Activated CD4-positive, CD25-positive, alpha-beta regulatory T cell treated with anti-CD3 and anti-CD28 coated beads, Interleukin-2, amount 50 U/mL, for 16 hours (primary cell): ENCODE results near the gene SGCD.

ENCODE experiments used
- DNase-seq: peaks from one replicate; pipeline ENCODE4 v3.0.0-alpha.2; 2020; ENCODE audit warnings: low read depth, low spot score

SGCD gene

GRCh38 chr5:156687514-156687913, 360.6 kb downstream of the SGCD start:
- DNase-seq: no peak

GRCh38 chr5:156691572-156691971, 364.6 kb downstream of the SGCD start:
- DNase-seq: no peak

- DNase-seq: no peak
Measured at GRCh38 chr5:156693113-156693512, 366.1 kb downstream of the SGCD start.

- no peak for DNase-seq
Measured at GRCh38 chr5:156694598-156694997, 367.6 kb downstream of the SGCD start.

- no peak for DNase-seq
Measured at GRCh38 chr5:156695774-156696173, 368.8 kb downstream of the SGCD start.

GRCh38 chr5:156698323-156698722, 371.4 kb downstream of the SGCD start:
- no peak for DNase-seq

GRCh38 chr5:156699147-156699546, 372.2 kb downstream of the SGCD start:
- DNase-seq: no peak

GRCh38 chr5:156704139-156704538, 377.2 kb downstream of the SGCD start:
- no peak for DNase-seq

GRCh38 chr5:156706631-156707030, 379.7 kb downstream of the SGCD start:
- DNase-seq: no peak

GRCh38 chr5:156707750-156708149, 380.8 kb downstream of the SGCD start:
- no peak for DNase-seq

- DNase-seq: no peak
Measured at GRCh38 chr5:156715287-156715686, 388.3 kb downstream of the SGCD start.

- no peak for DNase-seq
Measured at GRCh38 chr5:156716591-156717380, 389.8 kb downstream of the SGCD start.

GRCh38 chr5:156718985-156719384, 392.0 kb downstream of the SGCD start:
- DNase-seq: no peak

GRCh38 chr5:156722358-156722757, 395.4 kb downstream of the SGCD start:
- DNase-seq: no peak

- no peak for DNase-seq
Measured at GRCh38 chr5:156735477-156735876, 408.5 kb downstream of the SGCD start.

- no peak for DNase-seq
Measured at GRCh38 chr5:156741516-156741915, 414.6 kb downstream of the SGCD start.

- no peak for DNase-seq
Measured at GRCh38 chr5:156753846-156754245, 426.9 kb downstream of the SGCD start.

- DNase-seq: no peak
Measured at GRCh38 chr5:156755421-156756087, 428.6 kb downstream of the SGCD start.

- no peak for DNase-seq
Measured at GRCh38 chr5:156758011-156758791, 431.2 kb downstream of the SGCD start.

- no peak for DNase-seq
Measured at GRCh38 chr5:156759156-156759555, 432.2 kb downstream of the SGCD start.

- DNase-seq: no peak
Measured at GRCh38 chr5:156762771-156763170, 435.8 kb downstream of the SGCD start.

- no peak for DNase-seq
Measured at GRCh38 chr5:156764176-156764971, 437.4 kb downstream of the SGCD start.
